KMS-11 (cell line): ENCODE results near the gene ST3GAL4.

Experiments used
- H2AFZ ChIP-seq: fragments of 200-600 bp; sonication (generic); 2 replicates; pipeline ENCODE4 v1.6.1; 2016; ENCODE audit warnings: antibody characterized with exemption, mixed run types, low read depth
- H3K27ac ChIP-seq: fragments of 200-600 bp; sonication (generic); 2 replicates; pipeline ENCODE4 v1.6.1; 2016; ENCODE audit warnings: mild to moderate bottlenecking, mixed run types
- H3K27me3 ChIP-seq: fragments of 200-600 bp; sonication (generic); 2 replicates; pipeline ENCODE4 v1.6.1; 2017; ENCODE audit warnings: mild to moderate bottlenecking, low read depth, mixed run types, moderate library complexity; ENCODE audit not compliant: insufficient read depth
- H3K36me3 ChIP-seq: fragments of 200-600 bp; sonication (generic); 2 replicates; pipeline ENCODE4 v1.6.1; 2017; ENCODE audit warnings: mild to moderate bottlenecking, mixed run types; ENCODE audit not compliant: insufficient read depth
- H3K4me1 ChIP-seq: fragments of 200-600 bp; sonication (generic); 2 replicates; pipeline ENCODE4 v1.6.1; 2016; ENCODE audit warnings: mild to moderate bottlenecking, low read depth, mixed run types; ENCODE audit not compliant: poor library complexity, severe bottlenecking
- H3K4me2 ChIP-seq: fragments of 200-600 bp; sonication (generic); 2 replicates; pipeline ENCODE4 v1.7.0; 2016; ENCODE audit warnings: mild to moderate bottlenecking, mixed run types
- H3K4me3 ChIP-seq: fragments of 200-600 bp; sonication (generic); IDR thresholded peaks from 2 replicates; pipeline ENCODE4 v1.6.1; 2017; ENCODE audit warnings: low read depth, low read length, mixed read lengths; ENCODE audit not compliant: insufficient read depth
- H3K79me2 ChIP-seq: fragments of 200-600 bp; sonication (generic); 2 replicates; pipeline ENCODE4 v1.6.1; 2016; ENCODE audit warnings: low read depth, mixed run types; ENCODE audit not compliant: insufficient read depth
- H3K9ac ChIP-seq: fragments of 200-600 bp; sonication (generic); 2 replicates; pipeline ENCODE4 v1.6.1; 2016; ENCODE audit warnings: mild to moderate bottlenecking, mixed run types
- H4K20me1 ChIP-seq: fragments of 200-600 bp; sonication (generic); 2 replicates; pipeline ENCODE4 v1.6.1; 2016; ENCODE audit warnings: mild to moderate bottlenecking, mixed run types; ENCODE audit not compliant: insufficient read depth
- TF ChIP-seq, protein P1 (sequence below): fragments of 200-600 bp; sonication (generic); conservative IDR thresholded peaks from 2 replicates; pipeline ENCODE4 v1.6.1; 2017; ENCODE audit warnings: low read depth, mild to moderate bottlenecking, antibody characterized with exemption, low read length, moderate library complexity, mixed read lengths

The ST3GAL4 gene

DNA sequence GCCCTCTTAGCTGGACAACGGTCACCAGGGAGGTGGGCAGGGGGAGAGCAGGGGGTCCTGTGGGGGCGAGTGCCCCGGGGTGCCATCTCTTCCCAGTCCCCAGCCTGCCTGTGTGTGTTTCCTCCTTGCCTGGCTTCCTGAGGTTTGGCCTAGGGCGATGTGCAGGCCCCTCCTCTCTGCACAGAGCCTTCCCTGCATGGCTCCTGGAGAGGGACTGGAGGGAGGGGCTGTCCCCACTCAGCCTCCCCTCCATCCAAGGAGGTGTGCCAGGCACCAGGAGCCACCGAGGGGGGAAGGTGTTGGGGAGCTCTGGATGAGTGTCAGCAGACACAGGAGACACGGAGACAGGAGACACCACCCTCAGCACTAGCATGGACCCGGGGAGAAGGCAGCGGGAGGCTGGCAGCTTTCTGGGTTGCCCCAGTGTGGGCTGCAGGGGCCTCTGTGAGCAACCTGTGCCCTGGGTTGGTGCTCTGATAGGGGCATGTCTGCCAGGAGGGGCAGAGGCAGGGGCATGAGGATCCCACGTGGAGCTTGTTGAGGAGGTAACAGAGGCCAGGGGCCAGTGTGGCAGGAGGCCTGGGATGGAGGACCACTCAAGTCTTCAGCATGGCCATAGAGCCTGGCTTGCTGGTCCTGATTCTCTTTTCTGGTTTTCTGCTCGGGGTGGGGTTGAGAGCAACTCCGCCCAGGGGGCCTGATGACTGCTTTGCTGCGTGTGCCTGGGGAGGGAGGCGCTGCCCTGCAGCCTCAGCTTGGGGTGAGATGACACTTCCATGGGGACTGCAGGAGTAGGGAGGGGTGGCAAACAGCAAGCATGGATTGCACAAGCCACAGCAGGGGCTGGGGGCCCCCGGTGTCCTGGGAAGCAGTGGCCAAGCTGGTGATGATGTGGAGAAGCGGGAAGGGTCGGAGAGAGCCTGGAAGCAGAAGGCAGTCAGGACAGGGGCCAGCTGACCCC lies 78.8 kb downstream of the ST3GAL4 start:
- Histone ChIP-seq H3K27ac (no peak overlapping the region), H3K9ac (no peak overlapping the region), H3K79me2 (no peaks in the 10 kb centered on the region)

DNA sequence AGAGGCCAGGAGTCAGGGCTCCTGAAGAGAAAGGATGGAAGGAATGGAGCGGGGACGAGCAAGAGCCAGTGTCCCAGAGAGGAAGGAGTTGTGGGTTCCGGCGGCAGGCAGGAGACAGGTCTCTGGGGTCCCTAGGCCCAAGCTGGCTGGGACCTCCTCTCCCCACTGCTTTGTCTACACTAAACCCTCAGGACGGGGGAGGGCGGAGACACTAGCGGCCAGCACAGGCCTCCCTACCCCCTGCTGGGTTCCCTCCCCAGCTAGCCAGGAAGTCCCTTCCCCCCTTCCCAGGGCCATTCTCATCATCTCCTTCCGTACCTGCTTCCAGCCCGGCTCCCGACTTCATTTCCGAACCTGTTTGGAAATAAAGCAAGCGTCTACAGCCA lies 79.5 kb downstream of the ST3GAL4 start:
- H3K79me2 ChIP-seq: no peaks in the 10 kb centered on the region
- H2AFZ ChIP-seq: no peak overlapping the region
- H4K20me1 ChIP-seq: no peaks in the 10 kb centered on the region
- H3K9ac ChIP-seq: no peak overlapping the region
- peaks cover 4% of the 10 kb centered on the region for H3K4me1 ChIP-seq
- TF ChIP-seq, protein P1, sequence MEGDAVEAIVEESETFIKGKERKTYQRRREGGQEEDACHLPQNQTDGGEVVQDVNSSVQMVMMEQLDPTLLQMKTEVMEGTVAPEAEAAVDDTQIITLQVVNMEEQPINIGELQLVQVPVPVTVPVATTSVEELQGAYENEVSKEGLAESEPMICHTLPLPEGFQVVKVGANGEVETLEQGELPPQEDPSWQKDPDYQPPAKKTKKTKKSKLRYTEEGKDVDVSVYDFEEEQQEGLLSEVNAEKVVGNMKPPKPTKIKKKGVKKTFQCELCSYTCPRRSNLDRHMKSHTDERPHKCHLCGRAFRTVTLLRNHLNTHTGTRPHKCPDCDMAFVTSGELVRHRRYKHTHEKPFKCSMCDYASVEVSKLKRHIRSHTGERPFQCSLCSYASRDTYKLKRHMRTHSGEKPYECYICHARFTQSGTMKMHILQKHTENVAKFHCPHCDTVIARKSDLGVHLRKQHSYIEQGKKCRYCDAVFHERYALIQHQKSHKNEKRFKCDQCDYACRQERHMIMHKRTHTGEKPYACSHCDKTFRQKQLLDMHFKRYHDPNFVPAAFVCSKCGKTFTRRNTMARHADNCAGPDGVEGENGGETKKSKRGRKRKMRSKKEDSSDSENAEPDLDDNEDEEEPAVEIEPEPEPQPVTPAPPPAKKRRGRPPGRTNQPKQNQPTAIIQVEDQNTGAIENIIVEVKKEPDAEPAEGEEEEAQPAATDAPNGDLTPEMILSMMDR: no peak
- H3K27me3 ChIP-seq: no peaks in the 10 kb centered on the region
- no peak overlapping the region for H3K4me2 ChIP-seq
- no peak overlapping the region for H3K27ac ChIP-seq
- H3K4me3 ChIP-seq: no peak overlapping the region
- no peaks in the 10 kb centered on the region for H3K36me3 ChIP-seq

More for the DNA sequence above, 78.8 kb downstream of the ST3GAL4 start:
- H3K4me3 ChIP-seq: no peak overlapping the region
- no peaks in the 10 kb centered on the region for H3K27me3 ChIP-seq
- H2AFZ ChIP-seq: no peak overlapping the region
- TF ChIP-seq, protein P1: no peak
- H4K20me1 ChIP-seq: no peaks in the 10 kb centered on the region
- peaks cover 4% of the 10 kb centered on the region for H3K4me1 ChIP-seq
- no peaks in the 10 kb centered on the region for H3K36me3 ChIP-seq
- H3K4me2 ChIP-seq: no peak overlapping the region

DNA sequence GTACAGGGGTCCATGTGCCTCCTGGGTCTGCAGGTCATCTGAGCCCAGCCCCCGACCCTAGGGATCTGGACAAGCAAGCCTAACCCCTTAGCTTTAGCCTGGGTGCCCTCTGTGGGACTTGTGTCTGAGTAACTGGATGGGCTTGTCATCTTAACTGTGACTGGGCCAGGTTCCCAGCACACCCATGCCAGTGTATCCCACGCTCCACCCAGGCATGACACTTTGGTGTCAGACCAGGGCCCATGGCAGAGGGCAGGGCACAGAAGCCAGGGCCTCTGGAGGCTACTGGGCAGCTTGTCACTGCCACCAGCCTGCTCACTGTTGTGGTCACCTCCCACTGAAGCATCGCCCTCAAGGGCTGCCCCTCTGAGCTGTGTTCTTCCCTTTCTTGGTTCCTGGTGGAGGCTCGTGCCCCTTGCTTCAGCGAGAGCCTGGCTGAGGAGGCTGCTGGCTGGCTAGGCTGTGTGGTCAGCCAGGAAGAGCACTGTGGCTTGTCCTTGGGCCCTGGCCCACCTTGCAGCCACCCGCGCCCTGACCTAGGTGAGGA lies 80.8 kb downstream of the ST3GAL4 start:
- no peaks in the 10 kb centered on the region for H4K20me1 ChIP-seq
- no peak overlapping the region for H3K27ac ChIP-seq
- peaks cover 12% of the 10 kb centered on the region for H3K4me1 ChIP-seq
- TF ChIP-seq, protein P1: no peak
- H3K4me3 ChIP-seq: no peak overlapping the region
- H3K4me2 ChIP-seq: no peak overlapping the region
- no peaks in the 10 kb centered on the region for H3K79me2 ChIP-seq
- H3K27me3 ChIP-seq: no peaks in the 10 kb centered on the region
- no peak overlapping the region for H2AFZ ChIP-seq
- H3K9ac ChIP-seq: no peak overlapping the region
- H3K36me3 ChIP-seq: no peaks in the 10 kb centered on the region

GRCh38 chr11:126437731-126438130 lies 82.2 kb downstream of the ST3GAL4 start:
- Histone ChIP-seq H4K20me1 (no peaks in the 10 kb centered on the region), H2AFZ (no peak overlapping the region), H3K4me3 (no peak overlapping the region), H3K27ac (no peak overlapping the region), H3K4me1 (peaks cover 15% of the 10 kb centered on the region), H3K27me3 (no peaks in the 10 kb centered on the region), H3K36me3 (no peaks in the 10 kb centered on the region), H3K4me2 (no peak overlapping the region), H3K9ac (no peak overlapping the region), H3K79me2 (no peaks in the 10 kb centered on the region)
- TF ChIP-seq, protein P1: no peak
